ENCODE results near the gene EVA1C. TPM values are rescaled to one million over a fixed set of nuclear protein-coding genes. Genes with fewer than 3 reads are reported as not detected.

EVA1C gene
- total and polyA plus RNA-seq, 9 of the 15 experiments (the other 6 are each of a cell fraction or from before 2014, with no cell fraction given): 0.22 TPM; not detected in 8

DNA sequence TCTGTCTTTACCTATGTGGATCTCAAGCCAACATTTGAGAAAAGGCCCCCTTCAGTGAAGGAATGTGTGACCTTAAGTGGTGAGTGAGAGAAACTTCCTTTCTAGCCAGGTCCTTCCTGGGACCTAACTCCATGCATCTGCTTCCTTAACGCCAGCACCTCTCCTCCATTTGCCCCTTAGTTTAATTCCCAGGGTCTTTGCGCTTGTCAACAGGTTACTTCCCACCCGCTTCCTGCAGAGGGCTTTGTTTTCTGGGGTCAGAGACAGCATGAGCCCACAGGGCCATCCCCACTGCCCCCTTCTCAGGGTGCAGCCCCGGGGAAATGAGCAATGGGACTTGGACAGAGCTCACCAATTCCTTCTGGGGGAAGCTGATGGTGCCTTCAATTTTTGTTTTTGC is 54.8 kb downstream of the EVA1C start:
- DNase-seq (ENCODE audit: extremely low read depth in 1 of 4, low spot score in 3 of 4): no peak
- no peak overlapping the region for H3K27ac ChIP-seq (ENCODE audit: extremely low read depth, low read depth, low read length)
- ATAC-seq: peak; percentile 41; the same call in 2 of the 3 replicates
- H3K4me2 ChIP-seq (ENCODE audit: insufficient read depth, low read length): no peak overlapping the region
- POLR2A ChIA-PET: interaction anchor here (0.9 kb wide), 1 partner anchor 10 kb away, joined by 3 read pairs; no protein-coding TSS in a partner anchor
- H4K20me1 ChIP-seq (replicated peaks; ENCODE audit: control insufficient read depth, insufficient read depth, low read length): 0 out of 2 replicates have a peak, but pooled peaks cover 9% of the 10 kb centered on the region
- in situ Hi-C loops (cut with MboI): no loop called here
- 8% methylated on average over 4 of the region's 4 CpGs for WGBS (ENCODE audit: insufficient coverage, low coverage, missing lambda C conversion rate)
- peaks cover 0 to 3% of the 10 kb centered on the region in 2 experiments; a peak in 3 of 5 replicates for H3K4me1 ChIP-seq (replicated peaks in 1 of 2; ENCODE audit: control insufficient read depth in 2 of 2, insufficient read depth in 2 of 2, low read length in 2 of 2)
- CTCF ChIA-PET (ENCODE audit: low intra/inter-chr PET ratio): no interaction called here
- H3K27me3 ChIP-seq (ENCODE audit: control insufficient read depth in 2 of 2, insufficient read depth in 2 of 2, low read length in 2 of 2): peaks cover 30 to 37% of the 10 kb centered on the region in 2 experiments; a peak in 4 of 5 replicates
- FAIRE-seq: no peak
- H3K9ac ChIP-seq (ENCODE audit: insufficient read depth in 1 of 2, low read depth in 2 of 2, low read length in 2 of 2): no peak overlapping the region
- H3K4me3 ChIP-seq: no peak overlapping the region
- H2AFZ ChIP-seq (ENCODE audit: low read depth, low read length): no peak overlapping the region
- no peaks in the 10 kb centered on the region for H3K79me2 ChIP-seq (ENCODE audit: control insufficient read depth, insufficient read depth, low read length)
- intact Hi-C loops (cut with micrococcal nuclease): no loop called here
- no peaks in the 10 kb centered on the region for H3K9me3 ChIP-seq (replicated peaks; ENCODE audit: control insufficient read depth, insufficient read depth, low read depth, low read length)
- no peaks in the 10 kb centered on the region for H3K36me3 ChIP-seq (ENCODE audit: control insufficient read depth, insufficient read depth, low read length)
- H3K9me1 ChIP-seq (ENCODE audit: control insufficient read depth, insufficient read depth, low read length): peaks cover 5% of the 10 kb centered on the region
- no TSS peak for BruUV-seq (replicated peaks)
- TF ChIP-seq ZNF830 (CRISPR knock-in tag; IDR thresholded peaks at IDR 0.05): no peak
- TF ChIP-seq FOSL1 (tag; conservative IDR thresholded peaks at IDR 0.05): no peak
- TF ChIP-seq, protein P1, sequence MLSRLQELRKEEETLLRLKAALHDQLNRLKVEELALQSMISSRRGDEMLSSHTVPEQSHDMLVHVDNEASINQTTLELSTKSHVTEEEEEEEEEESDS (CRISPR knock-in tag; IDR thresholded peaks at IDR 0.05): no peak
- TF ChIP-seq NEUROD1 (IDR thresholded peaks at IDR 0.05; ENCODE audit: borderline replicate concordance, low read depth, low read length, partially characterized antibody): no peak
- no peak for TF ChIP-seq ZNF77 (CRISPR knock-in tag; IDR thresholded peaks at IDR 0.05)
- TF ChIP-seq, protein P2, sequence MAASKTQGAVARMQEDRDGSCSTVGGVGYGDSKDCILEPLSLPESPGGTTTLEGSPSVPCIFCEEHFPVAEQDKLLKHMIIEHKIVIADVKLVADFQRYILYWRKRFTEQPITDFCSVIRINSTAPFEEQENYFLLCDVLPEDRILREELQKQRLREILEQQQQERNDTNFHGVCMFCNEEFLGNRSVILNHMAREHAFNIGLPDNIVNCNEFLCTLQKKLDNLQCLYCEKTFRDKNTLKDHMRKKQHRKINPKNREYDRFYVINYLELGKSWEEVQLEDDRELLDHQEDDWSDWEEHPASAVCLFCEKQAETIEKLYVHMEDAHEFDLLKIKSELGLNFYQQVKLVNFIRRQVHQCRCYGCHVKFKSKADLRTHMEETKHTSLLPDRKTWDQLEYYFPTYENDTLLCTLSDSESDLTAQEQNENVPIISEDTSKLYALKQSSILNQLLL (CRISPR knock-in tag; IDR thresholded peaks at IDR 0.05; ENCODE audit: borderline replicate concordance): no peak
- no peak for TF ChIP-seq SMARCA4 (IDR thresholded peaks at IDR 0.05)
- no peak for TF ChIP-seq ZNF407 (IDR thresholded peaks at IDR 0.05; ENCODE audit: low read depth)
- TF ChIP-seq ZNF79 (CRISPR knock-in tag; IDR thresholded peaks at IDR 0.05; ENCODE audit: low read depth): no peak
- no peak for TF ChIP-seq CSDE1 (IDR thresholded peaks at IDR 0.05)
- TF ChIP-seq, protein P3, sequence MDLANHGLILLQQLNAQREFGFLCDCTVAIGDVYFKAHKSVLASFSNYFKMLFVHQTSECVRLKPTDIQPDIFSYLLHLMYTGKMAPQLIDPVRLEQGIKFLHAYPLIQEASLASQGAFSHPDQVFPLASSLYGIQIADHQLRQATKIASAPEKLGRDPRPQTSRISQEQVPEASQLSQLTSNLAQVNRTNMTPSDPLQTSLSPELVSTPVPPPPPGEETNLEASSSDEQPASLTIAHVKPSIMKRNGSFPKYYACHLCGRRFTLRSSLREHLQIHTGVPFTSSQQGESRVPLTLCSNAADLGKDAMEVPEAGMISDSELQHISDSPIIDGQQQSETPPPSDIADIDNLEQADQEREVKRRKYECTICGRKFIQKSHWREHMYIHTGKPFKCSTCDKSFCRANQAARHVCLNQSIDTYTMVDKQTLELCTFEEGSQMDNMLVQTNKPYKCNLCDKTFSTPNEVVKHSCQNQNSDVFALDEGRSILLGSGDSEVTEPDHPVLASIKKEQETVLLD (IDR thresholded peaks at IDR 0.05): no peak
